Aorta (tissue), 5 donors: ENCODE data around the gene PRR3. TPM values are rescaled to one million over a fixed set of nuclear protein-coding genes. Genes with fewer than 3 reads are reported as not detected.

ENCODE experiments used
- ATAC-seq: fragments of 200-7000 bp; cut with Tn5 transposase; one replicate; pipeline ENCODE4 v1.9.1; 2022; ENCODE audit warnings: moderate library complexity; ENCODE audit not compliant: low FRiP score
- DNase-seq, 2 donors: peaks; one replicate each; pipeline ENCODE4 v3.0.0-alpha.2; 2020
- H3K27ac ChIP-seq, 2 donors: one replicate each; pipeline ENCODE4 v1.5.1; 2013; ENCODE audit warnings: low read length in 2 of 2, mild to moderate bottlenecking in 2 of 2, moderate library complexity in 2 of 2, control low read depth in 1 of 2, inconsistent platforms in 1 of 2, low read depth in 1 of 2
- H3K27me3 ChIP-seq, 2 donors: one replicate each; pipeline ENCODE4 v1.6.1; 2013; ENCODE audit warnings: control low read depth in 1 of 2, low read length in 1 of 2, mild to moderate bottlenecking in 1 of 2, moderate library complexity in 1 of 2; ENCODE audit not compliant: insufficient read depth in 2 of 2, control insufficient read depth in 1 of 2
- H3K36me3 ChIP-seq, 2 donors: one replicate each; pipeline ENCODE4 v1.6.1; 2013; ENCODE audit warnings: control low read depth in 1 of 2, low read length in 1 of 2, mild to moderate bottlenecking in 1 of 2; ENCODE audit not compliant: insufficient read depth in 2 of 2, control insufficient read depth in 1 of 2
- H3K4me1 ChIP-seq, 2 donors: one replicate each; pipeline ENCODE4 v1.6.1; 2013; ENCODE audit warnings: low read length in 2 of 2, control low read depth in 1 of 2, mild to moderate bottlenecking in 1 of 2, moderate library complexity in 1 of 2; ENCODE audit not compliant: insufficient read depth in 2 of 2, control insufficient read depth in 1 of 2
- H3K4me3 ChIP-seq, 2 donors: one replicate each; pipeline ENCODE4 v1.5.1; 2013; ENCODE audit warnings: low read length in 2 of 2, control low read depth in 1 of 2, mild to moderate bottlenecking in 1 of 2
- H3K9me3 ChIP-seq: one replicate; pipeline ENCODE4 v1.6.1; 2013; ENCODE audit warnings: mild to moderate bottlenecking, low read length; ENCODE audit not compliant: control insufficient read depth
- WGBS, 2 donors: extraction: QIAGEN DNeasy Blood & Tissue Kit; methylation state at CpG; one replicate each; pipeline ENCODE4 v1.1.7; 2013; 5-methylcytosine and 5-hydroxymethylcytosine counted together
- intact Hi-C, 2 donors: fragments of 100-400 bp; cut with DNase I; formaldehyde crosslinking; loops; one replicate each; pipeline versions ENCODE4 v1.14.2 to v1.15.0; 2022
- polyA plus RNA-seq, 2 donors: library from polyadenylated mRNA; stranded (reverse); fragments of 200-250 nt; gene quantifications; one replicate each; pipeline ENCODE4 v1.2.3, GENCODE V29; 2013
- total RNA-seq, 2 donors: library from RNA; stranded (reverse); fragmentation: NEBNext Ultra II Directional; extraction: Animal tissue kit (Norgen Biotek cat#: 25700); gene quantifications; one replicate each; pipeline ENCODE4 v1.2.1, GENCODE V29; 2021
- donor health status: healthy with polysubstance abuse.
- donor health status: Bipolar disorder and iron deficiency.
- donor health status: DM: no; HTN: no; CAD: no.
- donor health status: DM: no; HTN: no; CAD: no.
- donor health status: DM: yes; HTN: yes; CAD: no.

The PRR3 gene
- total and polyA plus RNA-seq, 4 donors: 4.1 to 11.6 (median 8.5) TPM

DNA sequence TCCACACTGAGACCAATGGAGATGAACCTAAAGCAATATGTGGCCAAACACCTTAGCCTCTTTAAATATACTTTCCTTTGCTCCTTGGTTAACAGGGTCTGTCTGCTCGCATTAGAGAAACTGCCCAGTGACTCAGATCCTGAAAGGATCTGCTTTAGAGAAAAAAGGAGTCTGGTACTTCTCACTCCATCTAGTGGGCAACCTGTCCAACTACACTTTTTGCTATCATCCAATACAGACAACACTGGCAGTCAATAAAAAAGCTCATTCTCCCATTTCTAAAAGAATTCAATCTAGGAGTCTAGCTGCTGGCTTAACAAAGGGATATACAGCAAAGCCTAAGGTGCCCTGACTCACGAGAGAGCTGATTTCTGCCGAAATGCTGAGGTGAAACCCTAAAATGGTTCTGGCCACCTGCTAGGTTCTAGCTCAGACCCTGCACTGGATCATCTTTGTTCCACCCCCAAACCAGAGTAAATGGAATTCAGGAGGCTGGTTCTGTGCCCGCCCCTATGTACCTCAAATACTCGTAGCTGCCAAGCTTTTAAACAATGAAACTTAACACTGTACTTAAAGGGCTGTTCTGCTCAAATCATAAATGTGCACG lies 12.3 kb upstream of the PRR3 start:
- Histone ChIP-seq H3K27me3 (no peaks in the 10 kb centered on the region), H3K9me3 (no peaks in the 10 kb centered on the region), H3K36me3 (no peaks in the 10 kb centered on the region), H3K27ac (no peak overlapping the region), H3K4me1 (no peaks in the 10 kb centered on the region), H3K4me3 (no peak overlapping the region)
- WGBS, 2 donors: 31 to 35% methylated on average over 6 of the region's 6 CpGs
- no peak for DNase-seq
- intact Hi-C loops: no loop called here
- ATAC-seq: peak; percentile 77

DNA sequence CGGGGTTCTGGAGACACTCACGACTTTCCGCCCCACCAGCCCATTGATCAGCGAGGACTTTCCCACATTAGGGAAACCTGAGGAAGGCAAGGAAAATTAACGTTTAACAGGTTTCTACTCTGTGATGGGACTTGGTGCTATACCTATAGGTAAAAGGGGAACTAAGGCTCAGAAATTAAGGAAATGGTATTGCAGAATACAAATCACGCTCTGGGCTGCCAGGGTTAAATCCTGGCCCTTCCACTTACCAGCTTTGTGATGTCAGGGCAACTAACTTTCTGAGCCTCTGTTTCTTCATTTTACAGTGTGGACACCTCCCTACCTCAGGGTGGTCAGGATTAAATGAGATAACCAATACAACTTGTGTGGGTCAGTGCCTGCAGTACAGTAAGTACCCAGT lies 9.6 kb upstream of the PRR3 start:
- H3K4me1 ChIP-seq: no peaks in the 10 kb centered on the region
- H3K4me3 ChIP-seq: no peak overlapping the region
- H3K9me3 ChIP-seq: no peaks in the 10 kb centered on the region
- intact Hi-C loops: no loop called here
- ATAC-seq: no peak
- H3K27me3 ChIP-seq: no peaks in the 10 kb centered on the region
- DNase-seq: no peak
- H3K36me3 ChIP-seq: peaks cover 0 to 2% of the 10 kb centered on the region in 2 donors
- 86 to 93% methylated on average over 6 of the region's 6 CpGs for WGBS, 2 donors
- no peak overlapping the region for H3K27ac ChIP-seq

DNA sequence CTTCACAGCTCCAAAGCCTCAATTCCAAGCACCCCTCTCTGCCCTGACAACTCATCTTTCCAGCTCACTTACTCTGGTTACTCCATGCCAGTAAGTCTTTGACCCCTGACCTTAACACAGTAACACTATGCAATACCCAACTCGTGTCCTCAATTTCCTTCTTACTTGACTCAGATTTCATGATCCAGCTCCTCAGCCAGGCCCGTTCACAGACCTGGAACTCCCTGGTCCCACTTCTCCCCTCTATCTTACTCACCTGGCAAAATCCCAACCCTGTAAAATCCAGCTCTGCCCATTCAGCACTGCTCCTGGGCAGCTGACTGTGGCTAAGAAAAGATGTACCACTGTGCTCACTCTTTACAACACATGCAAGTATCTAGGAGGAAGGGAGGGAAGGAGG lies 8.7 kb upstream of the PRR3 start:
- H3K27me3 ChIP-seq: no peaks in the 10 kb centered on the region
- 56 to 63% methylated on average over 2 of the region's 2 CpGs for WGBS, 2 donors
- no peak overlapping the region for H3K27ac ChIP-seq
- H3K4me1 ChIP-seq: no peaks in the 10 kb centered on the region
- no peak for DNase-seq
- ATAC-seq: no peak
- no peak overlapping the region for H3K4me3 ChIP-seq
- peaks cover 0 to 2% of the 10 kb centered on the region in 2 donors for H3K36me3 ChIP-seq
- intact Hi-C loops: no loop called here
- no peaks in the 10 kb centered on the region for H3K9me3 ChIP-seq

DNA sequence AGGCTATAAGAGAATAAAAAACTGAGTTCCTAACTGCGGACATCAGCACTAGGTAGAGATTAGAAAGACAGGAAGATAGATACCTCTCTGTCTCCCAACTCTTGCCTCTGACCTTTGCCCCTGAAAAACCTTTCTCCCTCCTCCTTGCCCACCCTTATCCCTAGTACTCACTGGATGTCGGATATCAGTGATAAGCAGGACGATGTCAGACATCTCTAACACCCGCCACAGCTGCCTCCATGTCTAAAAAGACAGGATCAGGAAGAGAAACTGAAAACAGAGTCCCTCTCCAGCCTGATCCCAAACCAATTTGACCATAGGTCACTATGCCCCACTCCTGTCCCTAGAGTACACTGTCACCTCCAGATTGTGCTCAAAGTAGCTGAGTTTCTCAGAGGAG lies 2.7 kb upstream of the PRR3 start:
- 87 to 89% methylated on average over 4 of the region's 4 CpGs for WGBS, 2 donors
- DNase-seq (no peak), ATAC-seq (no peak)
- intact Hi-C loops: no loop called here
- Histone ChIP-seq H3K4me3 (no peak overlapping the region), H3K9me3 (no peaks in the 10 kb centered on the region), H3K27ac (no peak overlapping the region), H3K27me3 (no peaks in the 10 kb centered on the region), H3K4me1 (no peaks in the 10 kb centered on the region), H3K36me3 (peaks cover 0 to 2% of the 10 kb centered on the region in 2 donors)

DNA sequence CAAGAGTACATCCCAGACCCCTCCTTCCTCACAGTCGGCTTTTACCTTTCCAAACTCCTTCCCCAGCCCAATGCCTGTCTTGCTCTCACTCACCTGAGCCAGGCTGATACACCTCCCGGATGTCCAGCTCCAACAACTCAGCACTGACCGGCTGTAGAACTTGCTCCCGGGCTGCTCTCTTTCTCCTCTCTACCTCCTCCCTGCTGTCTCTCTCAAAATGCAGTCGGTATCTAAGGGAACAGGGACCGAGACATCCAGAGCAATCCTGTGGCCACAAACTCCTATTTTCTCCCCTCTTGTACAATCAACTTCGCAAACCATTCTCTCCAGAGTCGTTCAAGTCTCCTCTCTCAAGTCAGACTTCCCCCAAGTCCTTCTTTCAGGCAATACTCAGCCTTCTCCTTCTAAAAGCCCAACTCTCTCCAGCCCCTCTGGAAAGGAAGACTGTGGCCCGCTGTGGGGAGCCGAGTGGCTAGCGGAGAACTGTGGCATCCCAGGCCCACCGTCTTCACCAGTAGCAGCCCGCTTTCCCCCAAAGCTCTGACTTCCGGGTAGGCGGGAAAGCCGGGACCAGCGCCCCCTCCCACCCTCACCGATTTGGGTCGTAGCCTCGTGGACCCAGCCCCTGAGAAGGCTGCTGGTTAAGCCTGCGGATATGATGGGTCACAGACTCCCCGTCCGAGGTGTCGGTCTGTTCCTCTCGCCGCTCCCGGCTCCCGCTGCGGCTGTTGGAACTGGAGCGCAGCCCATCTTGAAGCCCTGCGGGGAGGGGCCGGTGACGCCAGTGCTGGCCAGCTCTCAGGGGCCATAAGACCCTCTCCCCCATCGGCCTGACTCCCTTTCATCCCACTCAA lies 1.9 kb upstream of the PRR3 start:
- peak overlapping the region; percentile 61 to 69 for H3K4me3 ChIP-seq
- H3K27ac ChIP-seq: peak overlapping the region; percentile 17 to 75
- H3K36me3 ChIP-seq: peaks cover 0 to 2% of the 10 kb centered on the region in 2 donors
- peak; percentile 71 to 89 for DNase-seq
- ATAC-seq: peak; percentile 27
- 5% methylated on average over 34 of the region's 34 CpGs for WGBS, 2 donors
- H3K9me3 ChIP-seq: no peaks in the 10 kb centered on the region
- H3K4me1 ChIP-seq: no peaks in the 10 kb centered on the region
- no peaks in the 10 kb centered on the region for H3K27me3 ChIP-seq
- intact Hi-C loops: loop anchor here in 1 of 2 donors (5.0 kb wide), 2 partner anchors 62 to 167 kb away; partner anchors contain the start of genes MRPS18B, PPP1R10 and TUBB

DNA sequence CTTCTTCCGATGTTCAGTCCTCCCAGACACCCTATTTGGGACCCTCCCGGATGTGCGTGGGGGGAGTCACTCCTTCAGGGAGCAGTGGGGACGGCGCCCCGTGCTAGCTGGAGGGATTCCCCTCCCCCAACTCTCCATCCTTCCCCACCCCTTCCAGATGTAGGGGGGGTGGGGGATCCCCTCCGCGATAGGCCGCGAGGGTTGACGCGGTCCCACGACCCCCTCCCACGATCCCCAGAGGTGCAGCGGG lies 1.4 kb upstream of the PRR3 start:
- Histone ChIP-seq H3K27me3 (no peaks in the 10 kb centered on the region), H3K36me3 (peaks cover 0 to 2% of the 10 kb centered on the region in 2 donors), H3K4me3 (peak overlapping the region; percentile 61 to 69), H3K9me3 (no peaks in the 10 kb centered on the region), H3K27ac (peak overlapping the region; percentile 17 to 75), H3K4me1 (no peaks in the 10 kb centered on the region)
- 0 to 1% methylated on average over 6 to 15 of the region's 15 CpGs for WGBS, 2 donors
- ATAC-seq (no peak), DNase-seq (no peak)
- intact Hi-C loops: loop anchor here in 1 of 2 donors (5.0 kb wide), 2 partner anchors 62 to 167 kb away; partner anchors contain the start of genes MRPS18B, PPP1R10 and TUBB

DNA sequence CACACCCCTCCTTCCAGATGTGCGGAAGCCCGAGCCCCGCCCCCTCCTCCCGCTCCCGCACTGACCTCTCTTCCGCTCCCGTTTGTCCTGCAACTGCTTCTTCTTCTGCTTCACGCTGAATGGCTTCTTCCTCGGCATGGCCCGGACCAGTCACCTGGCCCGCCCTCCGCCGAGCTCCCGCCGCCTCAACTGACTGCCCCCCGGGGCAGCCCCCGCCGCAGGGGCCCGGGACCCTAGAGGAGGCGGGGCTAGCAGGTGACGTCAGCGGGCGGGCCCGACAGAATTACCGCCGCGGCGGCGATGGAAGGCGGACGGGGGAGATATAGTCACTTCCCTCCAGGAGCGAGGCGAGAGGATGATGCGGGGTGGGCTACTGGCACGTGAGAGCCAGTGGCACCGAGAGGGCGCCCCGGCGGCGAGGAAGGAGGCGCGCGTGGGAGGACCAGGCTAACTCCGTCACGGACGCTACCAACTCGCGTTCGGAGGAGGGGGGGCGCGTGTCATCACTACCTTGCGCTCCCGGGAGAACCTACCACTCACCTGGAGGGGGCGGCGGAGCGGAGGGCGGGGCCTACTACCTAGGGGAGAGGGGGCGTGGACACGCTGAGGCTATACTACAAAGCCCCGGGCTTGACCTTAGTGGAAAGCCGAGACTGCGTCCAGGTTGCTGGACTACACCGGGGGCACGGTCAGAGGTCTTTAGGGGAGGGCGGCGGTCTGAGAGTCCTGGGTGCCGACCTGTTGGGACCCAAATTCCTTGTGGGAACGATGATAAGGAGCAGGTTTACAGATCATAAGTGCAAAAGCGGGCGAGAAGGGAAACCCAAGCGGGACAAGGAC lies 809 bp upstream of the PRR3 start, which contains the start of gene GNL1:
Gene GNL1, minus strand, starts transcription at position 424 of the 840 bp plus-strand sequence. Its CDS starts 286 bp downstream, at position 138.
- Histone ChIP-seq H3K36me3 (peaks cover 0 to 2% of the 10 kb centered on the region in 2 donors), H3K4me1 (no peaks in the 10 kb centered on the region), H3K27ac (peak within 1 kb of the TSS; percentile 17 to 75), H3K4me3 (peak within 1 kb of the TSS; percentile 67 to 69), H3K27me3 (no peaks in the 10 kb centered on the region), H3K9me3 (no peaks in the 10 kb centered on the region)
- DNase-seq: peak; percentile 96 to 97
- 1% methylated on average over 57 to 71 of the region's 71 CpGs for WGBS, 2 donors
- ATAC-seq: peak; percentile 93
- intact Hi-C loops: loop anchor here in 1 of 2 donors (5.0 kb wide), 2 partner anchors 61 to 166 kb away; partner anchors contain the start of genes MRPS18B, PPP1R10 and TUBB

DNA sequence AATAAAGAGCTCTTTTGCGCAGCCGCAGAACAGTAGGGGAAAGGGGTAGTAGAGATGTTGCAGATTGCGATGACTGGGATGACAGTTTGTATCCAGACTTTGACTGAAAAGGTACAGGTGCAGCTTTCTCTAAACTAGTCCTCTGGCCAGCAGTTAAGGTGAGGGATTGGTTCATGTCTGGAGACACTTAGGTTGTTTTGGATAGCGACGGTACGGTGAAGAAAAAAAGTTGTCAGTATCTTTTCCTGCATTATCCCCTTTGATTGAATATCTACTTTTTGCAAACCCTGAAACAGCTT lies 537 bp downstream of the PRR3 start:
- intact Hi-C loops: loop anchor here in 1 of 2 donors (5.0 kb wide), 2 partner anchors 60 to 165 kb away; partner anchors contain the start of genes MRPS18B, PPP1R10 and TUBB

More for the DNA sequence above, 537 bp downstream of the PRR3 start:
- Histone ChIP-seq H3K4me3 (peak overlapping the region; percentile 67 to 69), H3K27me3 (no peaks in the 10 kb centered on the region), H3K4me1 (no peaks in the 10 kb centered on the region), H3K36me3 (no peaks in the 10 kb centered on the region), H3K27ac (peak overlapping the region; percentile 5 to 75), H3K9me3 (no peaks in the 10 kb centered on the region)
- WGBS, 2 donors: 2 to 3% methylated on average over 6 of the region's 6 CpGs
- DNase-seq: no peak
- no peak for ATAC-seq
